Peyer's patch (tissue), 4 donors: ENCODE results near the gene PNPLA1. TPM values are rescaled to one million over a fixed set of nuclear protein-coding genes. Genes with fewer than 3 reads are reported as not detected.

ENCODE experiments used
- DNase-seq, 3 donors: peaks; one replicate each; pipeline ENCODE4 v3.0.0-alpha.2; 2017 to 2019
- H3K27ac ChIP-seq, 4 donors: fragments of 200-600 bp; sonication (generic); one replicate each; pipeline ENCODE4 v1.5.1; 2016 to 2019
- H3K27me3 ChIP-seq, 2 donors: fragments of 200-600 bp; sonication (generic); one replicate each; pipeline ENCODE4 v1.5.1; 2019
- H3K36me3 ChIP-seq, 3 donors: fragments of 200-600 bp; sonication (generic); one replicate each; pipeline ENCODE4 v1.5.1; 2016 to 2019
- H3K4me1 ChIP-seq, 4 donors: fragments of 200-600 bp; sonication (generic); one replicate each; pipeline ENCODE4 v1.5.1; 2016 to 2019
- H3K4me3 ChIP-seq, 4 donors: fragments of 200-600 bp; sonication (generic); 1 replicate in 3 of 4; 2 replicates in 1 of 4; pipeline ENCODE4 v1.5.1; 2016 to 2019; ENCODE audit warnings: mild to moderate bottlenecking in 1 of 4
- H3K9me3 ChIP-seq, 4 donors: fragments of 200-600 bp; sonication (generic); one replicate each; pipeline ENCODE4 v1.5.1; 2016 to 2019; ENCODE audit warnings: mild to moderate bottlenecking in 1 of 4
- CTCF ChIP-seq, 6 experiments: fragments of 450-650 bp in 4 of 6; fragments of 200-600 bp in 2 of 6; sonication (generic) in 1 of 6; IDR thresholded peaks; one replicate each; pipeline ENCODE4 v1.5.1; 2017 to 2019; ENCODE audit warnings: antibody characterized with exemption in 6 of 6, mild to moderate bottlenecking in 3 of 6, moderate library complexity in 1 of 6
- POLR2A ChIP-seq, 2 donors: fragments of 450-650 bp; IDR thresholded peaks; one replicate each; pipeline ENCODE4 v1.5.1; 2017; ENCODE audit warnings: antibody characterized with exemption in 2 of 2, mild to moderate bottlenecking in 2 of 2, moderate library complexity in 2 of 2
- total RNA-seq, 4 donors: library from RNA; depleted of rRNA; stranded (reverse); fragments of >200 nt; gene quantifications; one replicate each; pipeline ENCODE4 v1.1.0, GENCODE V29; 2016

Gene PNPLA1
- total RNA-seq, 4 donors from 2014 or later: 1.3 to 4.0 (median 3.0) TPM; not detected in 1

GRCh38 chr6:36247693-36248092, 22.2 kb upstream of the PNPLA1 start:
- Histone ChIP-seq H3K36me3 (no peaks in the 10 kb centered on the region), H3K27me3 (no peaks in the 10 kb centered on the region), H3K27ac (no peak overlapping the region), H3K4me1 (peaks cover 0 to 5% (median 0%) of the 10 kb centered on the region in 4 donors), H3K4me3 (no peak overlapping the region), H3K9me3 (no peaks in the 10 kb centered on the region)
- DNase-seq: no peak
- TF ChIP-seq CTCF (IDR thresholded peaks at IDR 0.05) (no peak), POLR2A (IDR thresholded peaks at IDR 0.05) (no peak)

GRCh38 chr6:36248980-36249379, 20.9 kb upstream of the PNPLA1 start:
- Histone ChIP-seq H3K27ac (no peak overlapping the region), H3K4me1 (peaks cover 0 to 5% (median 0%) of the 10 kb centered on the region in 4 donors), H3K9me3 (no peaks in the 10 kb centered on the region), H3K36me3 (no peaks in the 10 kb centered on the region), H3K4me3 (no peak overlapping the region), H3K27me3 (no peaks in the 10 kb centered on the region)
- TF ChIP-seq POLR2A (IDR thresholded peaks at IDR 0.05) (no peak), CTCF (IDR thresholded peaks at IDR 0.05) (no peak)
- DNase-seq: no peak

- DNase-seq: no peak
- no peak overlapping the region for H3K4me3 ChIP-seq
- H3K27me3 ChIP-seq: no peaks in the 10 kb centered on the region
- TF ChIP-seq POLR2A (IDR thresholded peaks at IDR 0.05): no peak
- TF ChIP-seq CTCF (IDR thresholded peaks at IDR 0.05): no peak
- peaks cover 0 to 5% (median 0%) of the 10 kb centered on the region in 4 donors for H3K4me1 ChIP-seq
- no peaks in the 10 kb centered on the region for H3K36me3 ChIP-seq
- no peak overlapping the region for H3K27ac ChIP-seq
- no peaks in the 10 kb centered on the region for H3K9me3 ChIP-seq
Measured at GRCh38 chr6:36249536-36249935, 20.3 kb upstream of the PNPLA1 start.

- H3K4me3 ChIP-seq: no peak overlapping the region
- TF ChIP-seq CTCF (IDR thresholded peaks at IDR 0.05) (no peak), POLR2A (IDR thresholded peaks at IDR 0.05) (no peak)
- no peak overlapping the region for H3K27ac ChIP-seq
- H3K27me3 ChIP-seq: no peaks in the 10 kb centered on the region
- H3K9me3 ChIP-seq: no peaks in the 10 kb centered on the region
- DNase-seq: no peak
- no peaks in the 10 kb centered on the region for H3K36me3 ChIP-seq
- H3K4me1 ChIP-seq: no peaks in the 10 kb centered on the region
Measured at GRCh38 chr6:36252005-36252404, 17.9 kb upstream of the PNPLA1 start.

GRCh38 chr6:36263390-36264000, 6.4 kb upstream of the PNPLA1 start:
- Histone ChIP-seq H3K27ac (no peak overlapping the region), H3K27me3 (no peaks in the 10 kb centered on the region)
- TF ChIP-seq CTCF (IDR thresholded peaks at IDR 0.05): no peak
- TF ChIP-seq POLR2A (IDR thresholded peaks at IDR 0.05): no peak

More at GRCh38 chr6:36263390-36264000, 6.4 kb upstream of the PNPLA1 start:
- H3K36me3 ChIP-seq: no peaks in the 10 kb centered on the region
- DNase-seq: no peak
- no peak overlapping the region for H3K4me3 ChIP-seq
- no peaks in the 10 kb centered on the region for H3K4me1 ChIP-seq
- peaks cover 0 to 7% (median 0%) of the 10 kb centered on the region in 4 donors for H3K9me3 ChIP-seq
